GM21390 (cell line): Measurements from ENCODE around the gene SLC35A3.
"Not testable (repeated sequence)": the region's sequence is repeated elsewhere in the genome, so short reads cannot be mapped to it uniquely, and the experiment has no call there.

Experiments
- ATAC-seq: cut with Tn5 transposase; IDR thresholded peaks from one replicate; pipeline ENCODE4 v1.9.1; 2021; ENCODE audit not compliant: unreplicated experiment

The SLC35A3 gene

DNA sequence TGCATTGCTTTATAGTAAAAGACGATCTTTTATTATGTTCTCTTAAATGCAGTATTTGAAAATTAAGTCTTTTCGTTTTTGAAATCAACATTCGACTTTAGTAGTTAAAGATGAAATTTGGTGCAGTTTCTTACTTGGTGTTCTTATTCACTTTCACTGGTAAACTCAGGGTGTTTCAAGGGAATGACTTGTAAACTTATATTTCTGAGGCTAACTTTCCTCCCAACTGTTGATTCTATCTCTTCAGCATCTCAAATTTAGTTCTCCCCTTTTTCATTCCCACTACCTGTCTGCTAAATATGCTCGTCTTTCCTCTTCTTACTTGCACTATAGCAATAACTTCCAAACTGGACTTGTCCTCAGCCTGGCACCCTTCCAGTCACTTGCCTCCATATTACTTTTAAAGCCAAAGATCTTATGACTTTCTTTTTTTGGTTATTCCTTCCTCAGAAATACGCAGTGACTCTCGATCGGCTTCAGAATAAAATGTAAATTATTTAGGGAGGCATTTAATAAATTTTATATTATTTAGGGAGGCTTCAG is 988 bp downstream of the SLC35A3 start:
- ATAC-seq: no peak

DNA sequence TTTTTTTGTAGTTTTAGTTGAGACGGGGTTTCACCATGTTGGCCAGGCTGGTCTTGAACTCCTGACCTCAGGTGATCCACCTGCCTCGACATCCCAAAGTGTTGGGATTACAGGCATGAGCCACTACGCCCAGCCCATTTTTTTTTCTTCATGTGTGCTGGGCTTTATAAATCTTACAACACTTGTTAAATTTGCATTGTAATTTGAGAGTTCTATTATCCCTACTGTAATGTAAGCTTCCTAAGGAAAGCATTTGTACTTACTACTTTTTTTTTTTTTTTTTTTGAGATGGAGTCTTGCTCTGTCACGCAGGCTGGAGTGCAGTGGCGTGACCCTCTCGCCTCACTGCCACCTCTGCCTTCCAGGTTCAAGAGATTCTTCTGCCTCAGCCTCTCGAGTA is 2.3 kb downstream of the SLC35A3 start:
- ATAC-seq: not testable (repeated sequence)

DNA sequence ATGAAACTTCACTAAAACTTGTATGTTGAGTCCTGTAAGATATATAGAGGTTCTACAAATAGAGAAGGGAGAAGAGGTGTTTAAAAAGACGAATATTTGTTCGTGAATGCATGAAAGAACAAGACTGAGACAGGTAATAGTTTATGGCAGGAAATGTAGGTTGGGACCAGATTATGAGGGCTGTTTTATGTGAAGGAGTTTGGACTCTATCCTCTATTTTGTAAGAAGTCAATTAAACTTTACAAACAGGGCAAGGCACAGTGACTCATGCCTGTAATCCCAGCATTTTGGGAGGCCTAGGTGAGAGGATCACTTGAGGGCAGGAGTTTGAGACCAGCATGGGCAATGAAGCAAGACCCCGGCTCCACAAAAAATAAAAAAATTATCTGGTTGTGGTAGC is 5.7 kb downstream of the SLC35A3 start:
- no peak for ATAC-seq

DNA sequence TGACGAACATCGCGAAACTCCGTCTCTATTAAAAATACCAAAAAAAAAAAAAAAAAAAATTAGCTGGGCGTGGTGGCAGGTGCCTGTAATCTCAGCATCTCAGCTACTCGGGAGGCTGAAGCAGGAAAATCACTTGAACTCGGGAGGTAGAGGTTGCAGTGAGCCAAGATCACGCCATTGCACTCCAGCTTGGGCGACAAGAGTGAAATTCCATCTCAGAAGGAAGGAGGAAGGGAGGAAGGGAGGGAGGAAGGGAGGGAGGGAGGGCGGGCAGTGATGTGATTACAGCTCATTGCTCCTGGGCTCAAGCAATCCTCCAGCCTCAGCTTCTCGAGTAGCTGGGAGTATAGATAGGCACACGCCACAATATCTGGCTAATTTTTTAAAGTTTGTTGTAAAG is 7.5 kb downstream of the SLC35A3 start:
- not testable (repeated sequence) for ATAC-seq

DNA sequence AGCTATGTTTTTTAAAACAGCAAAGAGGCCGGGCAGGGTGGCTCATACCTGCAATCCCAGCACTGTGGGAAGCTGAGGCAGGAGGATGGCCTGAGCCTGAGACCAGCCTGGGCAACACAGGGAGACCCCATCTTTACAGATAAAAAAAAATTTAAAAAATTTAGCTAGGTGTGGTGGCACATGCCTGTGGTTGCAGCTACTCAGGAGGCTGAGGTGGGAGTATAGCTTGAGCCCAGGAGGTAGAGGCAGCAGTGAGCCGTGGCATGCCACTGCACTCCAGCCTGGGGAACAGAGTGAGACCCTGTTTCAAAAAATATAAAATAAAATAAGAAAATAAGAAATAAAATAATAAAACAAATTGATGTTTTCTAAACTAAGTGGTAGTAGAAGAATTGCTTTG is 8.4 kb downstream of the SLC35A3 start:
- ATAC-seq: no peak

DNA sequence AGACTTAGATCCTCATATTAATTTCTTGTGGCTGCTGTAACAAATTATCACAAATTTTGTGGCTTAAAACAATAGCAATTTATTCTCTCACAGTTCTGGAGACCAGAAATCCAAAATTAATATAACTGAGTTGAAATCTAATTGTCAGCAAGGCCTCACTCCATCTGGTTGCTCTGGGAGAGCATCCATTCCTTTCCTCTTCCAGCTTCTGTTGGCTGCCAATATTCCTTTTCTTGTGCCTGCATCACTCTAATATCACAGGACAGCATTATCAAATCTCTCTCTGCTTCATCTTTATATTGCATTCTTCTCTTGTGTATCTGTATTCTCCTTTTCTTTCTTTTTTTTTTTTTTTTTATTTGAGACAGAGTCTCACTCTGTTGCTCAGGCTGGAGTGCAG is 9.3 kb downstream of the SLC35A3 start:
- no peak for ATAC-seq

DNA sequence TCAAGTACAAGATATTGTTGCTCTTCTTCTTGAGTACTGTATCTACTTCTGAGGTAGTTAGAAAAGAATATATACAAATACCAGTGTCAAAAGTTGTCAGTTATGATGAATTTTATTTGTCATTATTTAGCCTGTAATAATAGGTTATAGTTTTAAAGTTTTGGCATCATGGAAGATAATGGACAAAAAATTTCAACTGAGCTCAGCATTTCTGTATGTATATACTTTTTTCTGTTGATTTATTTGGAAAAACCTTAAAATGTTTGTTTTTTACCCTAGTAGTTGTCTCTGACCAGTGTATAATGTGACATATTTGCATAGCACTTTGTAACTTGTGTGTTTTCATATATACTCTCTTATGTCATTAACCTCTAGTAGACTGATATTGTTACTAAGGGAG is 11.1 kb downstream of the SLC35A3 start:
- ATAC-seq: no peak

DNA sequence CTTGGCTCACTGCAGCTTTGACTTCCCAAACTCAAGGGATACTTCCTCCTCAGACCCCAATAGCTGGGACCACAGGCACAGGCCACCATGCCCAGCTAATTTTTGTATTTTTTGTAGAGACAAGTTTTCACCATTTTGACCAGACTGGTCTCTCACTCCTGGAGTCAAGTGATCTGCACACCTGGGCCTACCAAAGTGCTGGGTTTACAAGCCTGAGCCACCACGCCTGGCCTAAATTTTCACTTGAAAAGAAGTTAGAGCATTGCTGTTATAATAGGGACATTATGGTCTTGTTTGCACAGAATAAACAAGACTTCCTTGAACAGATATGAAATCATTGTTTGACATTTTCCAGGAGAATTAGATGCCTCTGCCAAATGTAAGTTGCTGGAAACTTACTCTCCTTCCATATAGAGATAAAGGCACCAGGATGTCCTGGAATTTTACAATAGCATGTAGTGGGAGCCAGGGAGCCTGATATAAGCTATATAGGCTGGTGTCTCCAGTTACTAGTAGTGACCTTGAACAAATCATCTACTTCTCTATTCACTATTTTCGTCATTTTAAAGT is 16.9 kb downstream of the SLC35A3 start:
- no peak for ATAC-seq

DNA sequence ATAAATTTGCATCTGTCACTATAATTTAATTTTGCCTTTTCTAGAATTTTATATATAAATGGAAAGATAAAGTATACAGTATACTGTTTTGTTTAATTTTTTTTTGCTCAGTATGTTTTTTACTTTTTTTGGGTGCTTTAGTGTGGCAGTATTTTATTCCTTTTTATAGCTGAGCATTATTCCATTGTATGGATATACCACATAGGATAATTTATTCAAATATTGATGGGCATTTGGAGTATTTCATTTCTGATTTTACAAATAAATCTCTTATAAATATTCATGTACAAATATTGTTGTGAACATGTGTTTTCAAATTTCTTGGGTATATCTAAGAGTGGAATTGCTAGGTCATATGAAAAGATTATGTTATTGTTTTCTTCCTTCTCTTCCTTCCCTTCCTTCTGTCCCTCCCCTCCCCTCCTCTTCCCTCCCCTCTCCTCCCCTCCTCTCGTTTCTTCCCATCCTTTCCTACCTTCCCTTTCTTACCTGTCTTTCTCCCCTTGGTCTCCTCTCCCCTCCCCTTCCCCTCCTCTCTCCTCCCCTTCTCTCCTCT is 18.5 kb downstream of the SLC35A3 start:
- ATAC-seq: no peak

DNA sequence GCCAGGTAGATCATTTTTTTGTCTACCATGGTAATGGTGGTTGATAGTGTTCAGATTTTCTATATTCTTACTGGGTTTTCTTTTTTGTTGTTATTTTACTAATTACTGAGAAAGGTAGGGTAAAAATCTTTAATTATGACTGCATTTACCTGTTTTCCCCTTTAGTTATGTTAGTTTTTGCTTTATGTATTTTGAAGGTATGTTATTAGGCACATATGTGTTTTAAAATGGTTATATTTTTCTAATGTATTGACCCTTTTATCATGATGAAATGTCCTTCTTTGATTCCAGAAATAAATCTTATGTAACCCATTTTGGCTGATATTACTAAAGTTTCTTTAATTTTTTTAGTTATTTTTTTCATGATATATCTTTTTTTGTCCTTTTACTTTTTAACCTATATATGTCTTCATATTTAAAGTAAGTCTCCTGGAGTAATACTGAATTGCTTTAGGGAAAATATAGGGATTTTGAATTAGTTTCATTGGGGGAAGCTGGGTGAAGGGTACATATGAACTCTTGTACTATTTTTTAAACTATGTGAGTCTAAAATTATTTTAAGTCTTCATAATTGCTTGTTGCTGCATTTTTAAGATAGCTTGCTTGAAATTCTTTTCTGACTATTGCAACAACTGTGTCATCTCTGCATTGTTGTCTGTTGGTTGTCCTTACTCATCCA is 22.4 kb downstream of the SLC35A3 start:
- ATAC-seq: no peak

DNA sequence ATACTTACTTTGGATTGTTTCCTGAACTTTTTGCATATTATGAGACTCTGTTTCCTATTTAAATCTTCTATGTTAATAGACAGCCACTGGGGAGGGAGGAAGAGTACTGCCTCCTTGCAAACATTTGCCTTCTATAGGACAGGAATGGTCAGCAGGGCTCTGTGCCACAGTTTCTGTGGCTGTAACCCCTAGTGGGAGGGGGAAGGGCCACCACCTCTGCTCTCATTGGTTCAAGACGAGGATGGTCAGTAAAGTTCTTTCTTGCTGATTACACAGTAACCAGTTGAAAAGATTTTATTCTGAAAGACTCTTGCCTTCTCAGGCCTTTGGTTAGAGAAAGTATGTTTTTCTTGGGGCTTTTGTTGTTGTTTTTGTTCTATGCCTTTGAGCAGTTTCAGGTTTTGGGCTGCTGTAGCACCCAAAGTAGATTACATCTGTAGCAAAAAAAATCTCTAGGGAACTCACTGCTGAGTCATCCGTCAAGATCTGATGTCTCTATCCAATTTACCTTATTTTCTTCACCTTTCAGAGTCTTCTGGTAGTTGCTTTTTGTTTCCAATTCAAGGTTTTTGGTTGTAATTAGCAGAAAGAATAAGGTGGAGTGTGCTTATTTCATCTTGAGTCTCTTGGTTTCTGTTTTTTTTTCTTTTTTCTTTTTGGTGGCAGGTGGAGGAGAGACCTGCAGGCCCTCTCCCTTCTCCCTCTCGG is 23.1 kb downstream of the SLC35A3 start:
- peak; percentile 85 for ATAC-seq

DNA sequence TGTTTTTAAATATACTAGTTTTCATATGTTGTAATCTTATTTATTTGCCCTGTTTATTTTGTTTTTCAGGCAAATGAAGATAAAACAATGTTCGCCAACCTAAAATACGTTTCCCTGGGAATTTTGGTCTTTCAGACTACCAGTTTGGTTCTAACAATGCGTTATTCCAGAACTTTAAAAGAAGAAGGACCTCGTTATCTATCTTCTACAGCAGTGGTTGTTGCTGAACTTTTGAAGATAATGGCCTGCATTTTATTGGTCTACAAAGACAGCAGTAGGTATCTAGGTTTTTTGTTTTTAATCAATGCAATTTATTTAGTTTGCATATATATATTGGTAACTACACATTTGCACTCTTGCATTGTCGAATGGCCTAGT is 23.7 kb downstream of the SLC35A3 start:
- no peak for ATAC-seq

DNA sequence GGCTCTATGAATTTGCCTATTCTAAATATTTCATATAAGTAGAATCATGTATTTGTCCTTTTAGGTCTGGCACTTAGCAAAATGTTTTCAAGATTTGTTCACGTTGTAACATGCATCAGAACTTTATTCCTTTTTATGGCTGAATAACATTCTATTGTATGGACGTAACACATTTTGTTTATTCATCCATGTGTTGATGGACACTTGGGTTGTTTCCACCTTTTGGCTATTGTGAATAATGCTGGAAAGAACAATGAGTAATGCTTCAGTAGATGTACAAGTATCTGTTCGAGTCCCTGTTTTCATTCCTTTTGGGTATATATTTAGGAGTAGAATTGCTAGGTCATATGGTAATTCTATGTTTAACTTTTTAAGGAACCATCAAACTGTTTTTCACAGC is 24.7 kb downstream of the SLC35A3 start:
- ATAC-seq: no peak

DNA sequence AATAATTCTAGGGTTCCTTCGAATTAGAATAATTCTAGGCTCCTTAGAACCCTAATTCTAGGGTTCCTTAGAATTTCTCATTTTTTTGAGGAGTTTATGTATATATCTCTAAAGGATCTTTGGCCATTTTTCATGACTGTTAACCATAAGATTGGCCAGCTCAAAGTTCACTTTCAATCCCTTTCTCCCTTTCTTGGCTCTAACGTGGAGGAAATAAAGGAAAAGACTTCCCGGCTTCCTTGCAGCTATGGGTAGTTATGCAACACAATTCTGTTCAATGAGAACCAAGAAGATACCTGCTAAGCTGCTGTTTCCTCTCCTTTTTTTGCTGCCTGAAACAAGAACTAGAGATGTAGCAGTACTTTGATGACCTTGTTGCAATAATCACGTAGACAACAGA is 27.2 kb downstream of the SLC35A3 start:
- no peak for ATAC-seq

DNA sequence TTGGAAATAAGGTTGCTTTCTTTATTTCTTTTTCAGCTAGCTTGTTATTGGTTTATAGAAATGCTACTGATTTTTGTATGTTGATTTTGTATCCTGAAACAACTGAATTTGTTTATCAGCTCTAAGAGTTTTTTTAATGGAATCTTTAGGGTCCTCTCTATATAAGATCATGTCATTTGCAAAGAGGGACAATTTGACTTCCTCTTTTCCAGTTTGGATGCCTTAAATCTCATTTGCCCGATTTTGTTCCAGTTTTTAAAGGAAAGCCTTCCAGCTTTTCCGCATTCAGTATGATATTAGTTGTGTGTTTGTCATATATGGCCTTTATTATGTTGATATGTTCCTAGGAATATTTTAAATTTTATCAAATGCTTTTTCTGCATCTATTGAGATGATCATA is 31.7 kb downstream of the SLC35A3 start:
- no peak for ATAC-seq

DNA sequence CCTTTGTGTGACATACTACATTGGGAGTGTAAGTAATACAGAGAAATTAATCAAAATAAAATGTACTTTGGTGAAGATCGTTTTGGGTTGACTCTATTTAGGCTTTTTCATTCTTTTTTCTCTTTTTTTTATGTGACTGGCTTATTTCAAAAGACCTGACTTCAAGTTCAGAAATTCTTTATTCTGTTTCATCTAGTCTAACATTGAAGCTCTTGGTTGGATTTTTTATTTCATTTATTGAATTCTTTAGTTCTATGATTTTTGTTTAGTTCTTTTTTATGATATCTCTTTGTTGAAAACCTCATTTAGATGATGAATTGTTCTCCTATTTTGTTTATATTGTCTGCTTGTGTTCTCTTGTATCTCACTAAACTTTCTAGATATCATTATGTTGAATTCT is 35.6 kb downstream of the SLC35A3 start:
- no peak for ATAC-seq

DNA sequence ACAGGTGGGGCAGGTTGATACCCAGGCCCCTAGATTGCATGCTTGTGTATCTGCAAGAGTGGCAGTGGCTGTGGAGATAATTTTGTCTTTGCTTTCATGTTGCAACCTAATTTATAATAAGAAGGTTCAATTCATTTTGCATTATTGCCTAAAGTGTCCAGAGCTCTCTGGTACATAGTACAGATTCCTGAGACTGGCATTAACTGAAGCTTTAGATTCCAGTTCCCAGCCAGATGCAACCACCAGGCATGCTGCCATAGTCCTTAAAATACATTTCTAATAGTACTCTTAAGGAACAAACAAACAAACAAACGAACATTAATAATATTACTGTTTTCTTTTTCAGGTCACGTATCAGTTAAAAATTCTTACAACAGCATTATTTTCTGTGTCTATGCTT is 36.9 kb downstream of the SLC35A3 start:
- no peak for ATAC-seq

DNA sequence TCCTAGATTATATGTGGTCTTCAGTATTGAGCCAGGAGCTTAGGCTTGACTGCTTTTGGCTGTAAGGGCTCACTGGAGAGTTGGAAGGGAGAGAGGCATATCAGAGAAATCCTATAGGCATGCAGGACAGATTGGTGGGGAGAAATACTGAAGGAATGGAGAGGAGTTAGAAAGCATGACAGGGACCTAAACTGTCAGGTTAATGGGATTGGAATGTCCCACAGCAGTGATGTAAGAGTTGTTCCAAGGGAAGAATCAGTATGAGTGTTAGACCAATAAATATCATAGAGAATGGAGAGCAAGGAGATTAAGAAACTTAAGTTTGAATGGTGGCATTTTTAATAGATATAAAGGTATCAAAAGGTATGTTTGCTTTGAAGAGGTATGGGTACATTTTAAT is 39.7 kb downstream of the SLC35A3 start:
- ATAC-seq: no peak

DNA sequence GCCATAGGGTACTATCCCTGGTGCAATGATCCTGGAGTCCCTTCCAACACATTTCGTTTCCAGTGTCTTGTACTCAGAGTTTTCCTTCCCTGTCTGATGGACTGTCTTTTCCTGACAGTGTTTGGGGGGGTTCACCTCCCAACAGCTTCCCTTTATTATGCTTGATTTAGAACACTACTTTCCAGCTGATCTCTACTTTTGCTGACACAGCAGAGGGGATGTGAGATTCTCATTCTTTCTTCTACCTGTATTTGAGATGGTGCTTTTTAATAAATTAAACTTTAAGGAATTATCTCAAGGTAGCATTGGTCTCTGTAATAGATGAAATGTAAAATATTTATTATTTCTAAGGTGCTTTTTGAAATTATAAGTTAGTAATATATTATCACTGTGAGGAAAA is 41.0 kb downstream of the SLC35A3 start:
- ATAC-seq: no peak

DNA sequence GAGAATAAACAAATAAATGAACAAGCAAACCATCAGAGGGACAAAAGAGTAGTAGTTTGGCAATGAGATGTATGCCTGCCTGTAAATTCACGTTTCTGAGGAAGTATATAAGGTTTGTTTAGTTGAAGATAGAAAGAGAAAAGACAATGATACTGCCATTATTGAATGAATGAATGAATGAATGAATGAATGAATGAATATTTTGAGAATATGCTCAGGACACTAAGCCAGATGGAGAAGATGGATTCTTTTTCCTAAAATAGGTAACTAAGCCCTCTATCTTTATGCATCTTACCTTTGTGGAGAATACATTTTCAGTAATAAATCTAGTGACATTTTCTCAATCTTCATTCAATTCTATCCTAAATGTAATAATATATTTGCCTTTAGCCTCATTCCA is 49.4 kb downstream of the SLC35A3 start:
- ATAC-seq: no peak

DNA sequence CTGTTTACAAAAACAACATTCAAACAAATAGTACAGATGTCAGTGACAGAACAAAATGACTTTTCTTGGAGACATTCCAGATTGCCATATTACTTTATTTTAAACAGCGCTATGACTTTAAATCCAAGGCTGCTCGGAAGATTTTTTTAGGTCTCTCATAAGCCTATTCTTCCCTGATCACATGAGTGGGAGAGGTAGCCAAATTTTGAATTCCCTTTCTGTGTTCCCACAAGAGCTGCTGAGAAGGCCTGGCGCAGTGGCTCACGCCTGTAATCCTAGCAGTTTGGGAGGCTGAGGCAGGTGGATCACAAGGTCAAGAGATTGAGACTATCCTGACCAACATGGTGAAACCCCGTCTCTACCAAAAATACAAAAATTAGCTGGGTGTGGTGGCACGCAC is 53.7 kb downstream of the SLC35A3 start:
- no peak for ATAC-seq

DNA sequence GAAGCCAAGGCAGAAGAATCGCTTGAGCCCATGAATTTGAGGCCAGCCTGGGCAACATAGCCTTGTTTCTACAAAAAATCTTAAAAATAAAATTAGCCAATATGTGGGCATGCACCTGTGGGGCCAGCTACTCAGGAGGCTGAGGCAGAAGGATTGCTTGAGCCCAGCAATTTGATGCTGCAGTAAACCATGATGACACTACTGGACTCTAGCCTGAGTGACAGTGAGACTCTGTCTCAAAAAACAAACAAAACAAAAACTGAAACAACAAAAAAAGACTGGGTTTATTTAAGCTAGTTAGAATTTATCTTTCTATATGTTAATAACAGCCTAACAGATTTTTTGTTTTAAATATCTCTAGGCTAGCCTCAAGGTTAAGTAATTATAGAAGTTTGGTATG is 57.4 kb downstream of the SLC35A3 start:
- no peak for ATAC-seq
